ENCODE results near the gene TMEM220.

DNA sequence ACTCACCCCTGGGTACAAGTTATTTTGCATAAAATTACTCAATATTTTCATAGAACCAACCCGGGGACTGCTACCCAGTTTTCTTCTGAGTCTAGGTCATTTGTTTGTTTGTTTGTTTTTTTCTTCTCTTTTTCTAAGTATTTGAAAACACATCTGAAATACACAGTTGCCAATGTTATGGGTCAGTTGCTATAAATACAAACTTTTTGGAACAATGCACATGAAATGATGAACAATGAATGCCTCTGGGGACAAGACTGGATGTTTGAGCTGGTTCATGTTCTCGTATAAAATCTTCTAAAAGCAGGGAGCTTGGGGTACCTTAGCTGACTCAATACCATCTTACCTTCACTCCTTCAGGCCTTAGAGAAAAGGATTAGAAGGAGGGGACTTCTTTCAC lies 43.6 kb upstream of the TMEM220 start:
- TF ChIP-seq POLR2A (IDR thresholded peaks at IDR 0.05; ENCODE audit: low read depth, low read length) (no peak), POLR2AphosphoS5 (IDR thresholded peaks at IDR 0.05; ENCODE audit: low read depth, low read length) (no peak), TAF1 (IDR thresholded peaks at IDR 0.05; ENCODE audit: borderline replicate concordance, low read depth, low read length) (no peak)

All from GM12892 (cell line).